Kidney epithelial cell (primary cell): ENCODE measurements around the gene PNKD. TPM values are rescaled to one million over a fixed set of nuclear protein-coding genes. Genes with fewer than 3 reads are reported as not detected.
A peak's percentile ranks its signal among the peaks of the same experiment; 100 is the strongest.

Experiments used
- DNase-seq: peaks from one replicate; pipeline ENCODE4 v3.0.0-alpha.2; 2010; ENCODE audit warnings: low read depth
- H3K27me3 ChIP-seq: 2 replicates; pipeline ENCODE4 v1.6.0; 2011; ENCODE audit warnings: low read length; ENCODE audit not compliant: control insufficient read depth, insufficient read depth
- H3K36me3 ChIP-seq: 2 replicates; pipeline ENCODE4 v1.5.1; 2011; ENCODE audit warnings: low read length; ENCODE audit not compliant: control insufficient read depth, insufficient read depth
- H3K4me3 ChIP-seq: 2 replicates; pipeline ENCODE4 v1.5.1; 2011; ENCODE audit warnings: low read depth, mild to moderate bottlenecking, control low read depth, low read length
- CTCF ChIP-seq: IDR thresholded peaks from 2 replicates; pipeline ENCODE4 v1.5.1; 2011; ENCODE audit warnings: mild to moderate bottlenecking, moderate library complexity, low read length, control low read depth, inconsistent platforms; ENCODE audit not compliant: insufficient read depth, poor library complexity, severe bottlenecking
- total RNA-seq: library from RNA; depleted of rRNA; stranded (reverse); fragments of >200 nt; gene quantifications from 2 replicates; pipeline ENCODE4 v1.2.3, GENCODE V29; 2015

The PNKD gene
- total RNA-seq, 1 donor from 2014 or later = 45.4 TPM

- no peak overlapping the region for H3K4me3 ChIP-seq
- no peaks in the 10 kb centered on the region for H3K36me3 ChIP-seq
- no peak for DNase-seq
- H3K27me3 ChIP-seq = no peaks in the 10 kb centered on the region
- TF ChIP-seq CTCF = no peak
These were observed 41.8 kb upstream of the PNKD start for GRCh38 chr2:218228366-218229090.

GRCh38 chr2:218229239-218229638 lies 41.1 kb upstream of the PNKD start:
- Histone ChIP-seq H3K27me3 (no peaks in the 10 kb centered on the region), H3K36me3 (no peaks in the 10 kb centered on the region), H3K4me3 (no peak overlapping the region)
- DNase-seq = peak; percentile 72
- TF ChIP-seq CTCF = no peak

- DNase-seq = no peak
- Histone ChIP-seq H3K27me3 (no peaks in the 10 kb centered on the region), H3K36me3 (no peaks in the 10 kb centered on the region), H3K4me3 (no peak overlapping the region)
- no peak for TF ChIP-seq CTCF
These were observed 40.5 kb upstream of the PNKD start for GRCh38 chr2:218229851-218230250.

GRCh38 chr2:218230882-218231281 lies 39.4 kb upstream of the PNKD start:
- TF ChIP-seq CTCF = peak; percentile 51
- no peaks in the 10 kb centered on the region for H3K36me3 ChIP-seq
- no peaks in the 10 kb centered on the region for H3K27me3 ChIP-seq
- DNase-seq = peak; percentile 69
- H3K4me3 ChIP-seq = no peak overlapping the region

GRCh38 chr2:218233543-218233942 lies 36.8 kb upstream of the PNKD start:
- DNase-seq = no peak

More at GRCh38 chr2:218233543-218233942, 36.8 kb upstream of the PNKD start:
- no peak for TF ChIP-seq CTCF
- H3K36me3 ChIP-seq = no peaks in the 10 kb centered on the region
- no peak overlapping the region for H3K4me3 ChIP-seq
- no peaks in the 10 kb centered on the region for H3K27me3 ChIP-seq
